ENCODE results near the gene ORMDL1. TPM values are rescaled to one million over a fixed set of nuclear protein-coding genes. Genes with fewer than 3 reads are reported as not detected.

ORMDL1 gene
- total RNA-seq, 2 experiments from 2014 or later: 104 to 106 TPM

GRCh38 chr2:189756311-189756952, 27.7 kb downstream of the ORMDL1 start:
- H3K27me3 Mint-ChIP-seq: no peaks in the 10 kb centered on the region
- no peak overlapping the region for H3K4me3 Mint-ChIP-seq
- DNase-seq: no peak
- H3K27ac Mint-ChIP-seq: no peak overlapping the region
- ATAC-seq (ENCODE audit: poor library complexity): no peak
- no peaks in the 10 kb centered on the region for H3K27me3 ChIP-seq (ENCODE audit: control insufficient read depth in 1 of 2, insufficient read depth in 2 of 2, low read length in 2 of 2)
- ChIA-PET POLR2A (no interaction called here), CTCF (no interaction called here)
- H3K4me1 Mint-ChIP-seq (ENCODE audit: low read depth): no peaks in the 10 kb centered on the region
- TF ChIP-seq CTCF (IDR thresholded peaks at IDR 0.05): no peak
- H3K36me3 ChIP-seq (ENCODE audit: insufficient read depth, low read length): peaks cover 30% of the 10 kb centered on the region
- intact Hi-C loops (cut with DNase I, micrococcal nuclease): no loop called here
- no peak overlapping the region for H3K4me3 ChIP-seq (ENCODE audit: low read length)
- H3K4me1 ChIP-seq (ENCODE audit: insufficient read depth, low read length): no peaks in the 10 kb centered on the region
- peaks cover 46% of the 10 kb centered on the region for H3K36me3 Mint-ChIP-seq (ENCODE audit: low read depth)
- no peaks in the 10 kb centered on the region for H3K9me3 Mint-ChIP-seq
- H3K9me3 ChIP-seq (ENCODE audit: control insufficient read depth in 1 of 2, insufficient read depth in 1 of 2, low read length in 2 of 2): no peaks in the 10 kb centered on the region
- H3K27ac ChIP-seq (ENCODE audit: low read depth in 1 of 2, low read length in 2 of 2): no peak overlapping the region

GRCh38 chr2:189751080-189751658, 33.0 kb downstream of the ORMDL1 start:
- H3K27me3 ChIP-seq (ENCODE audit: control insufficient read depth in 1 of 2, insufficient read depth in 2 of 2, low read length in 2 of 2): no peaks in the 10 kb centered on the region
- Mint-ChIP-seq H3K4me1 (ENCODE audit: low read depth) (no peaks in the 10 kb centered on the region), H3K27ac (peak overlapping the region; percentile 0), H3K4me3 (no peak overlapping the region), H3K9me3 (no peaks in the 10 kb centered on the region), H3K27me3 (no peaks in the 10 kb centered on the region), H3K36me3 (ENCODE audit: low read depth) (peaks cover 48% of the 10 kb centered on the region)
- ATAC-seq (ENCODE audit: poor library complexity) (peak; percentile 87), DNase-seq (peak in 11 of 14 experiments; percentile 3 to 70 (median 24))
- no peaks in the 10 kb centered on the region for H3K9me3 ChIP-seq (ENCODE audit: control insufficient read depth in 1 of 2, insufficient read depth in 1 of 2, low read length in 2 of 2)
- intact Hi-C loops (cut with DNase I, micrococcal nuclease): loop anchor here (1.0 to 2.0 kb wide), 2 partner anchors 319 to 320 kb away; no protein-coding TSS in a partner anchor
- H3K36me3 ChIP-seq (ENCODE audit: insufficient read depth, low read length): peaks cover 55% of the 10 kb centered on the region
- ChIA-PET POLR2A (interaction anchor here (4.1 kb wide), 1 partner anchor 11 kb away, joined by 18 read pairs; the partner anchor contains the start of gene OSGEPL1), CTCF (interaction anchor here (0.7 to 1.8 kb wide), 4 partner anchors 11 to 90 kb away, joined by 3 to 10 read pairs (median 4); partner anchors contain the start of gene OSGEPL1)
- no peak overlapping the region for H3K4me3 ChIP-seq (ENCODE audit: low read length)
- peak; percentile 53 for TF ChIP-seq CTCF (IDR thresholded peaks at IDR 0.05)
- no peaks in the 10 kb centered on the region for H3K4me1 ChIP-seq (ENCODE audit: insufficient read depth, low read length)
- H3K27ac ChIP-seq (ENCODE audit: low read depth in 1 of 2, low read length in 2 of 2): no peak overlapping the region

- CTCF ChIA-PET: no interaction called here
- Histone ChIP-seq H3K4me1 (ENCODE audit: insufficient read depth, low read length) (no peaks in the 10 kb centered on the region), H3K4me3 (ENCODE audit: low read length) (no peak overlapping the region), H3K27me3 (ENCODE audit: control insufficient read depth in 1 of 2, insufficient read depth in 2 of 2, low read length in 2 of 2) (no peaks in the 10 kb centered on the region), H3K27ac (ENCODE audit: low read depth in 1 of 2, low read length in 2 of 2) (no peak overlapping the region), H3K9me3 (ENCODE audit: control insufficient read depth in 1 of 2, insufficient read depth in 1 of 2, low read length in 2 of 2) (no peaks in the 10 kb centered on the region), H3K36me3 (ENCODE audit: insufficient read depth, low read length) (no peaks in the 10 kb centered on the region)
- DNase-seq (no peak), ATAC-seq (ENCODE audit: poor library complexity) (no peak)
- intact Hi-C loops (cut with DNase I, micrococcal nuclease): no loop called here
- POLR2A ChIA-PET: no interaction called here
- no peaks in the 10 kb centered on the region for H3K9me3 Mint-ChIP-seq
- TF ChIP-seq CTCF (IDR thresholded peaks at IDR 0.05): no peak
- H3K27me3 Mint-ChIP-seq: no peaks in the 10 kb centered on the region
- H3K36me3 Mint-ChIP-seq (ENCODE audit: low read depth): no peaks in the 10 kb centered on the region
- H3K27ac Mint-ChIP-seq: no peak overlapping the region
- no peak overlapping the region for H3K4me3 Mint-ChIP-seq
- H3K4me1 Mint-ChIP-seq (ENCODE audit: low read depth): no peaks in the 10 kb centered on the region
Measured at GRCh38 chr2:189729430-189729829, 54.7 kb downstream of the ORMDL1 start.

Data from CD4-positive, alpha-beta T cell (primary cell).